Measurements from ENCODE around the gene SERPINB7.

The SERPINB7 gene

DNA sequence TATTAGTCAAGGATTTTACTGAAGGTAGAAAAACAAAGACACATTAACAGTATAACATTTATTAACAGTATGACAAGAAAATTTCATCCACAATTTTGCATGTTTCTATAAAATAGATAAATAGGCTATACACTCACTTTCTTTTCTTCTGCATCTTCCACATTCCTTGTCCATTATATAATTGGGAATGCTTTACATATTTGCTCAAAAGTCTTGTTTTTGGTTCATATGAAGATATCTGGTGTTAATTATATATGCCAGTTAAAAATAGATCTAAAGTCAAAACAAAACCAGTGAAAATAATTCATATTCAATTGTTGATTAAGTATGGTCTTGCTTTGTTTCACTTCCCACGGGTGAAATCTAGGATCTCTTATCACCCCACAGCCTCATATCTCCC, 53.4 kb downstream of the SERPINB7 start:
- no peak overlapping the region for H3K4me3 ChIP-seq (ENCODE audit: low read length)
- TF ChIP-seq, protein P1, sequence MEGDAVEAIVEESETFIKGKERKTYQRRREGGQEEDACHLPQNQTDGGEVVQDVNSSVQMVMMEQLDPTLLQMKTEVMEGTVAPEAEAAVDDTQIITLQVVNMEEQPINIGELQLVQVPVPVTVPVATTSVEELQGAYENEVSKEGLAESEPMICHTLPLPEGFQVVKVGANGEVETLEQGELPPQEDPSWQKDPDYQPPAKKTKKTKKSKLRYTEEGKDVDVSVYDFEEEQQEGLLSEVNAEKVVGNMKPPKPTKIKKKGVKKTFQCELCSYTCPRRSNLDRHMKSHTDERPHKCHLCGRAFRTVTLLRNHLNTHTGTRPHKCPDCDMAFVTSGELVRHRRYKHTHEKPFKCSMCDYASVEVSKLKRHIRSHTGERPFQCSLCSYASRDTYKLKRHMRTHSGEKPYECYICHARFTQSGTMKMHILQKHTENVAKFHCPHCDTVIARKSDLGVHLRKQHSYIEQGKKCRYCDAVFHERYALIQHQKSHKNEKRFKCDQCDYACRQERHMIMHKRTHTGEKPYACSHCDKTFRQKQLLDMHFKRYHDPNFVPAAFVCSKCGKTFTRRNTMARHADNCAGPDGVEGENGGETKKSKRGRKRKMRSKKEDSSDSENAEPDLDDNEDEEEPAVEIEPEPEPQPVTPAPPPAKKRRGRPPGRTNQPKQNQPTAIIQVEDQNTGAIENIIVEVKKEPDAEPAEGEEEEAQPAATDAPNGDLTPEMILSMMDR (conservative IDR thresholded peaks at IDR 0.05; ENCODE audit: low read length), result no peak
- no peak for DNase-seq (ENCODE audit: low read depth)

DNA sequence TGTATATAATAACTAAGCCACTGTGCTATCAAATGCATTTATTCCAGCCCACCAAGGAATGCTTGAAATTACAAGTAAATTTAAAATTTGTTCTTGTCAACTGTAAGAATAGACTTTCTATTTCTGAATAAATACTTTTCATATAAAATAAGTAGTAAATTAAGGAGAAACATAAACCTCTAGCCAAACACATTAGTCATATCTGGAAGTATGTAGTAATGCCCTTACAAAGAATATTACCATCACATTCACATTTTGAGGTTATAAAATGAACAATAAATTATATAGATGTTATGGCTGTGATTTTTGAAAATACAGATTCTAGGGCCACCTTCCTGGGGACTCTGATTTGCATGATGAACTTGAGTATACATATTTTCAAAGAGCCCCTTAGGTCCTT, 54.7 kb downstream of the SERPINB7 start:
- DNase-seq (ENCODE audit: low read depth), result no peak
- H3K4me3 ChIP-seq (ENCODE audit: low read length), result no peak overlapping the region
- TF ChIP-seq, protein P1 (conservative IDR thresholded peaks at IDR 0.05; ENCODE audit: low read length), result no peak

DNA sequence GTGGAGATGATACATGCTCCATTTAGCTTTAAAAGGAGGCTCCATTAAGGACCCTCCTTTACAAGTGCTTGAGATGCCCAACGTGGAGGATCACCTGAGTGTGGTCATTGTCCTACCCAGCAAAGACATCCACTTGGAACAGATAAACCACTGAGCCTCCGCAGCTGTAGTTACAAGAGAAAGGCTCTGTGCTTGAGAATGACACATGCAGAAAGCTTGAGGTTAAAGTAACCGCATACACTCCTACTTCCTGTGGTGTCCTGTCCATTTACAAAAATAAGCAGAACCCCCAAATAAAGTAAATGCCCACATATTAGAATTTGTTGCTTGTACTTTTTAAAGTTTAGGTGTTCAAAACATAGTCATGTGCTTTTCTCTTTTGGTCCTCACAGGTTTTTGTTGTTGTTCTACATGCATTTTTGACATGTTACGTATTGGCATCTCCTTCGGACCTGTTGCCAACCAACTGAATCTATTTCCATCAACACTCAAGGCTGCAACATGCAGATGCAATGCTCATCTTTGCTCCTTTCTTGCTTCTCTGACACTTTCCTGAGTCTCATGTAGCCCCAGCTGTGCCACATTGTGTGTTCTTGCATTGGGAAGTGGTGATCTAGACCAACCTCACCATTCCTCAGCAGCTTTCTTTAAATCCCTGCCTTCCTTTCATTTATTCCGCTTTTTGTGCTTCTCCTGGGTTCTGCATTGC, 56.0 kb downstream of the SERPINB7 start:
- TF ChIP-seq, protein P1 (conservative IDR thresholded peaks at IDR 0.05; ENCODE audit: low read length), result no peak
- DNase-seq (ENCODE audit: low read depth), result peak; percentile 68
- H3K4me3 ChIP-seq (ENCODE audit: low read length), result no peak overlapping the region

DNA sequence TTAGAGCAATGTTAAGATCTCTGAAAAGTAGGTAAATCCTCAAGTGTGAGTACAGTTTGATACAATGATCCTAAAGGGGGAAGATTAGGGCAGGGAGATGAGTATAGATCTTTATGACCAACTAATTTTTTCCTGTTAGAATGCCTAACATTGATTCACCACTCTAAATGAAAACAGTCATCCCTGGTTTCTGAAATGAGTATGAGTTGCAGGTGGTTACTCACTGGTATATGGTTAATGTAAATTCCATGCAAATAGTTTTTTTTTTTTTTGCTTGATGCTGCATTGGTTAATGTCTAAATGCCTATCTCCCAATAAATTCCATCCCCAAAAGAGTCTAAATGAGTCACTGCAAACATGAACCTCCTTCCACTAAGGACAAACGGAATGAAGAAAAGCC, 57.3 kb downstream of the SERPINB7 start:
- DNase-seq (ENCODE audit: low read depth), result peak; percentile 84
- no peak overlapping the region for H3K4me3 ChIP-seq (ENCODE audit: low read length)
- TF ChIP-seq, protein P1 (conservative IDR thresholded peaks at IDR 0.05; ENCODE audit: low read length), result no peak

DNA sequence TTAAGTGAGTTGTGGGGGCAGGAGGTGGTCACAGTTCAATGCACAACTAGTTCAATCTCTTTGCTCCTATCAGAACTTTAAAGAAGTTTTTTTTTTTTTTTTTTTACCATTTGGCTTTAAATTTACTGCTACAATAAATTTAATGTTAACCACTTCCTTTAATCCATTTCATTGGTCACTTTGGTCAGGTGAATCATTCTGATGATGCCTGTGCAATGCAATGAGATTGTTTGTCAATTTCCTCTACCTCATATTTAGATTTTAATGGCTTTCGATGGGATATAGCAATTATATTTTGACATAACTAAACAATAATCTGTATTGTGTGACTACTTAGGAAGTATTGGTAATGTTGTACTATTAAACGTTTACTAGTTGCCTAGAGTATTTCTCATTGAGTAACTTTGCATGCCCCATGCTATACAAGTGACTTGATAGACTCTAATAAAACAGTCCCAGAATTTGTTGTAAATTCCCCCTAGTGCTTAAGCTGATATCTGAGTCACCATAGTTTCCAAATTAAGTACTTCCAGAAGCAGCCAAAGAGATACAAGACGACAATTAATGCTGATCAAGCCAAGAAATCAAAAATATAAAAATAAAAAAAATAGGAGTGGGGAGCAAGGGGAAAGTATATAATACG, 59.4 kb downstream of the SERPINB7 start:
- TF ChIP-seq, protein P1 (conservative IDR thresholded peaks at IDR 0.05; ENCODE audit: low read length), result no peak
- no peak overlapping the region for H3K4me3 ChIP-seq (ENCODE audit: low read length)
- no peak for DNase-seq (ENCODE audit: low read depth)

DNA sequence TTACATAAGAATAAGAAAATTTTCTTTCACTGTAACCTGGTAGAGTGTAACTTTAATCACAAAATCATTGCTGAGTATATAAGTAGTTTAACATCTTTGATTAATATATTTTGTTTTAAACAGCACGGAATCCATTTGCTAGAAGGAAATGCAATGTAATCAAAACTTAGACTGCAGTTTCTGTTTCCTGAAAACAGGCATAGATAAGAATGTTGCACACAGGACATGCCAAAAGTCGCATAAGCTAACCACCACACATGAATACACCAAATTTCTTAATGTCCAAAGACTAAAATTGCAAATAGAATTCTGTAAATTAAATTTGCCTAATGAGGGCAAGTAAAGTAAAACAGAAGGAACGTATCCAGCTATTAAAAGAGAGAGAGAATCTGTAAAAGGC, 61.2 kb downstream of the SERPINB7 start:
- DNase-seq (ENCODE audit: low read depth), result no peak
- H3K4me3 ChIP-seq (ENCODE audit: low read length), result no peak overlapping the region
- TF ChIP-seq, protein P1 (conservative IDR thresholded peaks at IDR 0.05; ENCODE audit: low read length), result no peak

DNA sequence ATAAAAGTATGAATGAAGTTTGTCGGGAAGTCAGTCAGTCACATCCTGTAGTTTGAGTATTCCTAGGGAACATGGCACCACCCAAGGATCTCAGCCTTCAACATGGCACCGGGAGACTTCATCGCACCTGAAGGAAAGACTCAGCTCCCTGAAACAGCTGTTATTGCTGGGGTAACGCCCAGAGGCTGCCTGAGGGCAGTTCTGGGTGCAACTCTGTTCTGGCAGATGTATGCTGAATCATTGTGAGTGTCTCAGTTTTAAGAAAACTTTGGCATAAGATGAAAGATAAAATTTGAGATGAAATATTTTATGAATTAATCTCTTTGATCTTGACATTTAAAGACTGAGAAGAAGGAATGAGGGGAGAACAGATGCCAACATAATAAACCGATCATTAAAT, 62.4 kb downstream of the SERPINB7 start:
- TF ChIP-seq, protein P1 (conservative IDR thresholded peaks at IDR 0.05; ENCODE audit: low read length), result no peak
- DNase-seq (ENCODE audit: low read depth), result no peak
- no peak overlapping the region for H3K4me3 ChIP-seq (ENCODE audit: low read length)

Data from AG10803 (cell line).